SK-N-SH (cell line): ENCODE results near the gene MSH2. TPM values are rescaled to one million over a fixed set of nuclear protein-coding genes. Genes with fewer than 3 reads are reported as not detected.

ENCODE experiments used
- CTCF ChIA-PET: fragments of 300-600, 350-600 bp; formaldehyde crosslinking; extraction: SDS; loops from one replicate; lab custom pipeline; 2021; lab: Yijun Ruan, JAX
- POLR2A ChIA-PET: fragments of 350-600 bp; sonication (Branson Sonifier 250); formaldehyde crosslinking; extraction: SDS; loops from one replicate; lab custom pipeline; 2020; ENCODE audit warnings: antibody characterized with exemption, inconsistent platforms; lab: Yijun Ruan, JAX
- DNase-seq: peaks from one replicate; pipeline ENCODE4 v3.0.0; 2012
- H2AFZ ChIP-seq: fragments of 200-600 bp; sonication (generic); 2 replicates; pipeline ENCODE4 v1.8.1; 2016; ENCODE audit warnings: antibody characterized with exemption, mild to moderate bottlenecking, low read depth
- H3F3A ChIP-seq: fragments of 200-600 bp; sonication (generic); replicated peaks from 2 replicates; pipeline ENCODE3; 2016; ENCODE audit warnings: antibody characterized with exemption, mild to moderate bottlenecking; ENCODE audit not compliant: insufficient read depth
- H3K27ac ChIP-seq, 2 experiments: fragments of 200-500 bp in 1 of 2; fragments of 200-600 bp in 1 of 2; sonication (Bioruptor generic) in 1 of 2; sonication (generic), shearing (Covaris generic) in 1 of 2; 2 replicates each; pipeline versions ENCODE4 v1.5.1 to v1.6.1; 2014 to 2016; ENCODE audit warnings: low read depth in 2 of 2, inconsistent platforms in 1 of 2, low read length in 1 of 2, mild to moderate bottlenecking in 1 of 2, mixed read lengths in 1 of 2
- H3K27me3 ChIP-seq: fragments of 200-600 bp; sonication (generic), shearing (Covaris generic); 2 replicates; pipeline ENCODE4 v1.6.1; 2016; ENCODE audit warnings: mixed run types; ENCODE audit not compliant: insufficient read depth
- H3K36me3 ChIP-seq, 2 experiments: fragments of 200-500 bp in 1 of 2; fragments of 200-600 bp in 1 of 2; sonication (Bioruptor generic) in 1 of 2; sonication (generic) in 1 of 2; replicated peaks in 1 of 2; 2 replicates each; pipeline versions ENCODE3 to v1.5.1; 2014 to 2016; ENCODE audit warnings: low read length in 1 of 2, mild to moderate bottlenecking in 1 of 2; ENCODE audit not compliant: insufficient read depth in 2 of 2, control insufficient read depth in 1 of 2
- H3K4me1 ChIP-seq, 2 experiments: fragments of 200-500 bp in 1 of 2; fragments of 200-600 bp in 1 of 2; sonication (Bioruptor generic) in 1 of 2; sonication (generic), shearing (Covaris generic) in 1 of 2; 2 replicates each; pipeline versions ENCODE4 v1.5.1 to v1.6.1; 2014 to 2016; ENCODE audit warnings: low read depth in 1 of 2, low read length in 1 of 2, mixed run types in 1 of 2; ENCODE audit not compliant: insufficient read depth in 2 of 2, control insufficient read depth in 1 of 2
- H3K4me2 ChIP-seq: fragments of 200-600 bp; sonication (generic), shearing (Covaris generic); 2 replicates; pipeline ENCODE4 v1.6.1; 2017; ENCODE audit warnings: mixed run types
- H3K4me3 ChIP-seq, 2 experiments: fragments of 200-500 bp in 1 of 2; fragments of 200-600 bp in 1 of 2; sonication (Bioruptor generic) in 1 of 2; sonication (generic), shearing (Covaris generic) in 1 of 2; 2 replicates each; pipeline versions ENCODE4 v1.5.1 to v1.8.1; 2014 to 2016; ENCODE audit warnings: low read depth in 2 of 2, inconsistent platforms in 1 of 2, low read length in 1 of 2, mild to moderate bottlenecking in 1 of 2, mixed read lengths in 1 of 2, moderate library complexity in 1 of 2
- H3K79me2 ChIP-seq: fragments of 200-600 bp; sonication (generic); 2 replicates; pipeline ENCODE4 v1.8.1; 2017; ENCODE audit warnings: mild to moderate bottlenecking; ENCODE audit not compliant: insufficient read depth
- H3K9ac ChIP-seq: fragments of 200-600 bp; sonication (generic); 2 replicates; pipeline ENCODE4 v1.6.1; 2017; ENCODE audit warnings: mixed run types
- H3K9me2 ChIP-seq: fragments of 200-600 bp; sonication (generic); 2 replicates; pipeline ENCODE4 v1.6.1; 2017; ENCODE audit warnings: mixed run types
- H3K9me3 ChIP-seq: fragments of 200-600 bp; sonication (generic); 2 replicates; pipeline ENCODE4 v1.6.1; 2017; ENCODE audit warnings: mixed run types, mild to moderate bottlenecking, moderate library complexity
- H4K20me1 ChIP-seq: fragments of 200-600 bp; sonication (generic); 2 replicates; pipeline ENCODE4 v1.6.1; 2017; ENCODE audit warnings: mild to moderate bottlenecking, mixed run types; ENCODE audit not compliant: insufficient read depth
- CTCF ChIP-seq: fragments of 200-600 bp; sonication (generic); IDR thresholded peaks from 2 replicates; pipeline ENCODE4 v1.6.1; 2017; ENCODE audit warnings: antibody characterized with exemption, mild to moderate bottlenecking, moderate library complexity
- ELF1 ChIP-seq: IDR thresholded peaks from 2 replicates; pipeline ENCODE4 v1.4.0; 2012
- FOXM1 ChIP-seq: IDR thresholded peaks from 2 replicates; pipeline ENCODE4 v1.4.0; 2012; ENCODE audit warnings: low read depth, mild to moderate bottlenecking
- GABPA ChIP-seq: IDR thresholded peaks from 2 replicates; pipeline ENCODE4 v1.4.0; 2012; ENCODE audit warnings: low read depth, mild to moderate bottlenecking
- IRF3 ChIP-seq: fragments of 150-350 bp; IDR thresholded peaks from 2 replicates; pipeline ENCODE4 v1.6.1; 2016; ENCODE audit warnings: mild to moderate bottlenecking, low read depth, low read length
- MEF2A ChIP-seq: IDR thresholded peaks from 2 replicates; pipeline ENCODE4 v1.4.0; 2012; ENCODE audit warnings: low read depth, borderline replicate concordance
- NFIC ChIP-seq: IDR thresholded peaks from 2 replicates; pipeline ENCODE4 v1.4.0; 2012; ENCODE audit warnings: borderline replicate concordance
- RAD21 ChIP-seq: IDR thresholded peaks from 2 replicates; pipeline ENCODE4 v1.6.1; 2012; ENCODE audit warnings: mild to moderate bottlenecking, low read length
- RFX5 ChIP-seq: IDR thresholded peaks from 2 replicates; pipeline ENCODE4 v1.6.1; 2012; ENCODE audit warnings: mild to moderate bottlenecking, improper control_type of control experiment, low read length
- SMC3 ChIP-seq: IDR thresholded peaks from 2 replicates; pipeline ENCODE4 v1.6.1; 2012; ENCODE audit warnings: low read depth, low read length, improper control_type of control experiment
- TCF12 ChIP-seq: IDR thresholded peaks from 2 replicates; pipeline ENCODE4 v1.4.0; 2012
- USF1 ChIP-seq: IDR thresholded peaks from 2 replicates; pipeline ENCODE4 v1.4.0; 2012; ENCODE audit warnings: low read depth, borderline replicate concordance
- USF2 ChIP-seq: fragments of 150-350 bp; IDR thresholded peaks from 2 replicates; pipeline ENCODE4 v1.6.1; 2017; ENCODE audit warnings: antibody characterized with exemption, low read length, low read depth, borderline replicate concordance
- WGBS: methylation state at CpG from one replicate; pipeline ENCODE4 v1.1.6; 2017; ENCODE audit warnings: low lambda C conversion rate; 5-methylcytosine and 5-hydroxymethylcytosine counted together
- polyA plus RNA-seq, 3 experiments: library from polyadenylated mRNA; depleted of rRNA; stranded (reverse); fragments of >200 nt; gene quantifications; 2 replicates each; pipeline ENCODE4 v1.2.3, GENCODE V29; 2012
- TF ChIP-seq, protein P1 (sequence below): IDR thresholded peaks from 2 replicates; pipeline ENCODE4 v1.4.0; 2012; ENCODE audit warnings: low read depth, borderline replicate concordance
- TF ChIP-seq, protein P2 (sequence below): IDR thresholded peaks from 2 replicates; pipeline ENCODE4 v1.6.1; 2012; ENCODE audit warnings: mild to moderate bottlenecking, low read depth, low read length, moderate library complexity
- TF ChIP-seq, protein P3 (sequence below): IDR thresholded peaks from 2 replicates; pipeline ENCODE4; 2012

The MSH2 gene
- polyA plus RNA-seq, 1 of the 3 experiments (the other 2 are of a cell fraction), result 13.7 TPM

DNA sequence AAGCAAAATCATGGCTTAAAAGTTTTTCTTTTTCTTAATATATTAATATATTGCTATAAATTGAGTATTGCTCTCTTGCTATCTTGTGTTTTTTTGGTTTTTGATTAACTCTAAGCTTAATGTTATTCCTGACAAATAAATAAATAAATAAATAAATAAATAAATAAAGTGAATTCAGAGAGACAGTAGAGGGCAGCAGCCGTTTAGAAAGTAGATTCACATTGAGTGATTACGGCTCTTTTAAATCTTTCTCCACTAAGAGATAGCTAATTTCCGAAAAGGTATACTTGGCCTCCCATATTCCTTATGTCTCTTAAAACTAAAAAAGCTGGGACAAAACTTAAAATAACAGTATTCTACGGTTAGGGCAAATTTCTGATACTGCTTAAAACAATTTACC, 34.3 kb downstream of the MSH2 start:
- CTCF ChIA-PET, result interaction anchor here (0.6 to 8.3 kb wide), 70 partner anchors 9 to 979 kb away, joined by 3 to 228 read pairs (median 5); partner anchors contain the start of genes FBXO11, MSH2 and MSH6
- Histone ChIP-seq H3K4me2 (no peak overlapping the region), H3K27me3 (no peaks in the 10 kb centered on the region), H4K20me1 (no peaks in the 10 kb centered on the region), H3K9ac (no peak overlapping the region), H3K36me3 (peaks cover 5 to 6% of the 10 kb centered on the region in 2 experiments), H3K27ac (no peak overlapping the region), H3F3A (peaks cover 7% of the 10 kb centered on the region), H3K9me2 (no peaks in the 10 kb centered on the region), H3K4me1 (no peaks in the 10 kb centered on the region), H2AFZ (no peak overlapping the region), H3K9me3 (no peaks in the 10 kb centered on the region)
- DNase-seq, result peak; percentile 64
- WGBS, result 60% methylated on average over 4 of the region's 4 CpGs
- TF ChIP-seq RFX5, result no peak
- peak; percentile 68 for TF ChIP-seq RAD21
- TF ChIP-seq CTCF, result peak; percentile 63
- TF ChIP-seq IRF3, result no peak
- peak; percentile 32; the same call in 1 of the 2 replicates for TF ChIP-seq SMC3
- TF ChIP-seq, all 33 proteins: peak for 3
- Histone ChIP-seq H3K4me3 (no peak overlapping the region), H3K79me2 (no peaks in the 10 kb centered on the region)
- POLR2A ChIA-PET, result no interaction called here

DNA sequence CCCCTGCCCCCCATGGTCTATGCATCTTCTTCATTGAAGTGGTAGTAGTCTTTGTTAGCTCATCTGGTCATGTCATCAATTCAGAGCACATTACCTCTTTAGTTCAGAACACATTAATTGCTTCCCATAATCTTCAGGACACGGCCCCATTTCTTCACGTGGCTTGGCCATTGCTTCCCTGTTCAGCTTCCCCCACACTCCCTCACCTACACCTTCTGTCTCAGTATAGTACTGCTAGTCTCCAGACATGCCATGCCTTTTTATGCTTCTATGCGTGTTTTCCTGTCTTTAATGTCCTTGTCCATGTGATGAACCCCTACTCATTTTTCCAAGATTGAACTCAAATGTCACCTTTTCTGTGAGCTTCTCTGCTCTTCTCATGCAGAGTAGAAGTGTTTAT, 35.1 kb downstream of the MSH2 start:
- no peak for DNase-seq
- peaks cover 5 to 11% of the 10 kb centered on the region in 2 experiments for H3K36me3 ChIP-seq
- peaks cover 7% of the 10 kb centered on the region for H3F3A ChIP-seq
- ChIA-PET CTCF (interaction anchor here (0.7 to 8.3 kb wide), 42 partner anchors 10 to 970 kb away, joined by 3 to 228 read pairs (median 6); partner anchors contain the start of genes FBXO11, MSH2 and MSH6), POLR2A (no interaction called here)
- H3K9me2 ChIP-seq, result no peaks in the 10 kb centered on the region
- no peak overlapping the region for H3K9ac ChIP-seq
- H3K27me3 ChIP-seq, result no peaks in the 10 kb centered on the region
- no peak overlapping the region for H2AFZ ChIP-seq
- WGBS, result 93% methylated on average over 3 of the region's 3 CpGs
- H3K4me2 ChIP-seq, result no peak overlapping the region
- H3K9me3 ChIP-seq, result no peaks in the 10 kb centered on the region
- no peak overlapping the region for H3K4me3 ChIP-seq
- H3K27ac ChIP-seq, result no peak overlapping the region
- no peaks in the 10 kb centered on the region for H4K20me1 ChIP-seq
- H3K79me2 ChIP-seq, result no peaks in the 10 kb centered on the region
- no peaks in the 10 kb centered on the region for H3K4me1 ChIP-seq
- TF ChIP-seq ELF1, result no peak
- no peak for TF ChIP-seq NFIC
- TF ChIP-seq, protein P1, sequence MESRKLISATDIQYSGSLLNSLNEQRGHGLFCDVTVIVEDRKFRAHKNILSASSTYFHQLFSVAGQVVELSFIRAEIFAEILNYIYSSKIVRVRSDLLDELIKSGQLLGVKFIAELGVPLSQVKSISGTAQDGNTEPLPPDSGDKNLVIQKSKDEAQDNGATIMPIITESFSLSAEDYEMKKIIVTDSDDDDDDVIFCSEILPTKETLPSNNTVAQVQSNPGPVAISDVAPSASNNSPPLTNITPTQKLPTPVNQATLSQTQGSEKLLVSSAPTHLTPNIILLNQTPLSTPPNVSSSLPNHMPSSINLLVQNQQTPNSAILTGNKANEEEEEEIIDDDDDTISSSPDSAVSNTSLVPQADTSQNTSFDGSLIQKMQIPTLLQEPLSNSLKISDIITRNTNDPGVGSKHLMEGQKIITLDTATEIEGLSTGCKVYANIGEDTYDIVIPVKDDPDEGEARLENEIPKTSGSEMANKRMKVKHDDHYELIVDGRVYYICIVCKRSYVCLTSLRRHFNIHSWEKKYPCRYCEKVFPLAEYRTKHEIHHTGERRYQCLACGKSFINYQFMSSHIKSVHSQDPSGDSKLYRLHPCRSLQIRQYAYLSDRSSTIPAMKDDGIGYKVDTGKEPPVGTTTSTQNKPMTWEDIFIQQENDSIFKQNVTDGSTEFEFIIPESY, result no peak
- TF ChIP-seq USF2, result no peak
- TF ChIP-seq FOXM1, result no peak
- no peak for TF ChIP-seq GABPA
- TF ChIP-seq, protein P2, sequence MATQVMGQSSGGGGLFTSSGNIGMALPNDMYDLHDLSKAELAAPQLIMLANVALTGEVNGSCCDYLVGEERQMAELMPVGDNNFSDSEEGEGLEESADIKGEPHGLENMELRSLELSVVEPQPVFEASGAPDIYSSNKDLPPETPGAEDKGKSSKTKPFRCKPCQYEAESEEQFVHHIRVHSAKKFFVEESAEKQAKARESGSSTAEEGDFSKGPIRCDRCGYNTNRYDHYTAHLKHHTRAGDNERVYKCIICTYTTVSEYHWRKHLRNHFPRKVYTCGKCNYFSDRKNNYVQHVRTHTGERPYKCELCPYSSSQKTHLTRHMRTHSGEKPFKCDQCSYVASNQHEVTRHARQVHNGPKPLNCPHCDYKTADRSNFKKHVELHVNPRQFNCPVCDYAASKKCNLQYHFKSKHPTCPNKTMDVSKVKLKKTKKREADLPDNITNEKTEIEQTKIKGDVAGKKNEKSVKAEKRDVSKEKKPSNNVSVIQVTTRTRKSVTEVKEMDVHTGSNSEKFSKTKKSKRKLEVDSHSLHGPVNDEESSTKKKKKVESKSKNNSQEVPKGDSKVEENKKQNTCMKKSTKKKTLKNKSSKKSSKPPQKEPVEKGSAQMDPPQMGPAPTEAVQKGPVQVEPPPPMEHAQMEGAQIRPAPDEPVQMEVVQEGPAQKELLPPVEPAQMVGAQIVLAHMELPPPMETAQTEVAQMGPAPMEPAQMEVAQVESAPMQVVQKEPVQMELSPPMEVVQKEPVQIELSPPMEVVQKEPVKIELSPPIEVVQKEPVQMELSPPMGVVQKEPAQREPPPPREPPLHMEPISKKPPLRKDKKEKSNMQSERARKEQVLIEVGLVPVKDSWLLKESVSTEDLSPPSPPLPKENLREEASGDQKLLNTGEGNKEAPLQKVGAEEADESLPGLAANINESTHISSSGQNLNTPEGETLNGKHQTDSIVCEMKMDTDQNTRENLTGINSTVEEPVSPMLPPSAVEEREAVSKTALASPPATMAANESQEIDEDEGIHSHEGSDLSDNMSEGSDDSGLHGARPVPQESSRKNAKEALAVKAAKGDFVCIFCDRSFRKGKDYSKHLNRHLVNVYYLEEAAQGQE, result no peak
- no peak for TF ChIP-seq TCF12
- TF ChIP-seq, protein P3, sequence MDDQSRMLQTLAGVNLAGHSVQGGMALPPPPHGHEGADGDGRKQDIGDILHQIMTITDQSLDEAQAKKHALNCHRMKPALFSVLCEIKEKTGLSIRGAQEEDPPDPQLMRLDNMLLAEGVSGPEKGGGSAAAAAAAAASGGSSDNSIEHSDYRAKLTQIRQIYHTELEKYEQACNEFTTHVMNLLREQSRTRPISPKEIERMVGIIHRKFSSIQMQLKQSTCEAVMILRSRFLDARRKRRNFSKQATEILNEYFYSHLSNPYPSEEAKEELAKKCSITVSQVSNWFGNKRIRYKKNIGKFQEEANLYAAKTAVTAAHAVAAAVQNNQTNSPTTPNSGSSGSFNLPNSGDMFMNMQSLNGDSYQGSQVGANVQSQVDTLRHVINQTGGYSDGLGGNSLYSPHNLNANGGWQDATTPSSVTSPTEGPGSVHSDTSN, result no peak
- no peak for TF ChIP-seq MEF2A
- no peak for TF ChIP-seq RAD21
- TF ChIP-seq USF1, result no peak
